ENCODE results near the gene HIVEP3.

DNA sequence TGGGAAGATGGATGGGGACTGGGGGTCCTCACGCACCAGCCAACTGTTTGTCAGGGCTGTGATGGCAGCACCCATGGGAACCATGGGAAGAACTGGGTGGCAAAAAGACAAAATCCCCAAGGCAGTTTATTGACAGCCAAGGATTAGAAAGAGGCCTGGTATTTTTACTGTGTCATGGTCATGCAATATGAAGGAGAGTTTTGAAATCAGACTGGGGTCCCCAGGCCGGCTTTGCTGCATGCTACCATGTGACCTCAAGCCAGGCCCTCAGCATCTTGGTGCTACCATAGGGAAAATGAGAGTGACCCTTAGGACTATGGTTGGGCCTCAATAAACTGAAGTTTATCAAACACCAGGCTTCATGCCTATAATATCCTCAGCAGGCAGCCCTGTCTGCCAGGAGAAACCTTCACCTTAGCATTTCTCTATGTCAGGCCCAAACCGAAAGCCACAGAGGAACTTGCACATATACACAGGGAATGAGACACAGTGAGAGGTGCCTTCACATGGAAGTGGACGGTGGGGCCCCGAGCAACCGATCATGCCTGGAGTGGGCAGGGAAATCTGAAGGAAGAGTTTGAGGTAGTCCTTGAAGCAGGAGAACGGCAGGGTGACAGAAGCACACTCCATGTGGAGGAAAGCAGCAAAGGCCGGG lies 203.2 kb downstream of the HIVEP3 start:
- TF ChIP-seq, protein P1, sequence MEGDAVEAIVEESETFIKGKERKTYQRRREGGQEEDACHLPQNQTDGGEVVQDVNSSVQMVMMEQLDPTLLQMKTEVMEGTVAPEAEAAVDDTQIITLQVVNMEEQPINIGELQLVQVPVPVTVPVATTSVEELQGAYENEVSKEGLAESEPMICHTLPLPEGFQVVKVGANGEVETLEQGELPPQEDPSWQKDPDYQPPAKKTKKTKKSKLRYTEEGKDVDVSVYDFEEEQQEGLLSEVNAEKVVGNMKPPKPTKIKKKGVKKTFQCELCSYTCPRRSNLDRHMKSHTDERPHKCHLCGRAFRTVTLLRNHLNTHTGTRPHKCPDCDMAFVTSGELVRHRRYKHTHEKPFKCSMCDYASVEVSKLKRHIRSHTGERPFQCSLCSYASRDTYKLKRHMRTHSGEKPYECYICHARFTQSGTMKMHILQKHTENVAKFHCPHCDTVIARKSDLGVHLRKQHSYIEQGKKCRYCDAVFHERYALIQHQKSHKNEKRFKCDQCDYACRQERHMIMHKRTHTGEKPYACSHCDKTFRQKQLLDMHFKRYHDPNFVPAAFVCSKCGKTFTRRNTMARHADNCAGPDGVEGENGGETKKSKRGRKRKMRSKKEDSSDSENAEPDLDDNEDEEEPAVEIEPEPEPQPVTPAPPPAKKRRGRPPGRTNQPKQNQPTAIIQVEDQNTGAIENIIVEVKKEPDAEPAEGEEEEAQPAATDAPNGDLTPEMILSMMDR (IDR thresholded peaks at IDR 0.05), result no peak
- no peak for TF ChIP-seq POLR2A (IDR thresholded peaks at IDR 0.05)
